Activated gamma-delta T cell (primary cell): ENCODE measurements around the gene BEGAIN.

Source experiments
- DNase-seq: peaks from one replicate; lab custom pipeline; 2025; lab: John Stamatoyannopoulos, UW
- total RNA-seq, 2 donors: gene quantifications; one replicate each; lab custom pipeline; 2026; lab: John Stamatoyannopoulos, UW

The BEGAIN gene
- total RNA-seq, result 0.41 to 0.57 reads per million in 2 donors

- DNase-seq, result no peak
These were observed at the start of gene BEGAIN for GRCh38 chr14:100587086-100587762. BEGAIN (minus strand) TSS chr14:100587417; CDS start chr14:100587290, 127 bp downstream.

GRCh38 chr14:100636559-100636958 lies 49.3 kb upstream of the BEGAIN start:
- DNase-seq, result no peak

- no peak for DNase-seq
These were observed 46.8 kb upstream of the BEGAIN start for GRCh38 chr14:100634026-100634425.

DNA sequence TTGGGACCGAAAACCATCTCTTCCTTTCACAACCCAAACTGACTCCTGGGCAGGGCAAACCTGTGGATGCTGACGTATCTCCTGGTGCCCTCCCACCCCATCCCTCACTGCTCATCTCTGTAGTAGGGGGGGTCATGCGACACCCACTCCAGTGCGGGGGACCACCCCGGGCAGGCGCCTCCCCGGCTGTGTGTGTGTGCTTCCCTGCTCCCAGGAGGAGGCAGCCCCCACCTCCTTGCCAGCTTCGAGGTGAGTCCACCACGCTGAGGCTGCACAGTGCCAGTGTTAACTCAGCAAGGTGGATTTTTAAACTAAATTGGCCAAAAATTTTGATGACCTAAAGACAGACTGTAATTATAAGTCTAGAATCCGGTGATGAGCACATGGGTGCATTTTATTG lies 46.2 kb upstream of the BEGAIN start:
- no peak for DNase-seq

DNA sequence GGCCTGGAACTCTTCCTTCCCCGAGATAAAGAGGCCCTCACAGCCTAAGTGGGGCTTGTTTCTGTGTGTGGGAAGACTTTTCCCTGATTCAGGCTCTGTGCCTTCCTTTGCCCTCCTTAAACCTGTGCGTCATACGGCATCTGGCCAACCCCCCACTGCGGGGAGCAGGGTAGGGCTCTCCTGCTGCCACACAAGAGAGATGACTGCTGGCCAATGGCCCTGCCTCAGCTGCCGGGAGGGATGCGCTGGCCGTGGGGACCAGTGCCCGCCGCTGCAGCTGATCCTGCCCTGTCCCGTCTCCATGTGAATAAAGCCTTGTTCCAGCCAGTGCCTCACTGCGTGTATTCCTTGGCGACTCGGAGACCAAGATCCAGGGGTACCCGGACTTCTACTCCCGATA lies 42.5 kb upstream of the BEGAIN start:
- no peak for DNase-seq

DNA sequence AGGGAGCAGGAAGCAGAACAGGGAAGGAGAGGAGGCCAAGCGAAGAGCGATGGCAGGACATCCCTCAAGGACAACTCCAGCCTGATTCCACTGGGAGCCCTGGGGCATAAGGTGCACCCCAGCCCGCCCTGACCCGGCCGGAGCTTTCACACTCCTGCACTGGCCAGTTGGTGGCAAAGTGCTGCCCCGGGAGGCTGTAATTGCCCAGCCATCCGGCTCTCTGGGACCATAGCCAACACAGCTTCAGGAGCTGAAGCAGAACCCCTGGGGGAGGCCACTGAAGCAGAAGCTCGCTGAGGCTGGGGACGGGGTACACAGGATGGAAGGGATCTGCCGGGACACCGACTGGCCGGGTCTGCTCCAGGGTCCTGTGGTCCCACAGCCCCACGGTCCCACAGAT lies 41.9 kb upstream of the BEGAIN start:
- DNase-seq, result no peak

- no peak for DNase-seq
These were observed 41.0 kb upstream of the BEGAIN start for GRCh38 chr14:100628225-100628624.

DNA sequence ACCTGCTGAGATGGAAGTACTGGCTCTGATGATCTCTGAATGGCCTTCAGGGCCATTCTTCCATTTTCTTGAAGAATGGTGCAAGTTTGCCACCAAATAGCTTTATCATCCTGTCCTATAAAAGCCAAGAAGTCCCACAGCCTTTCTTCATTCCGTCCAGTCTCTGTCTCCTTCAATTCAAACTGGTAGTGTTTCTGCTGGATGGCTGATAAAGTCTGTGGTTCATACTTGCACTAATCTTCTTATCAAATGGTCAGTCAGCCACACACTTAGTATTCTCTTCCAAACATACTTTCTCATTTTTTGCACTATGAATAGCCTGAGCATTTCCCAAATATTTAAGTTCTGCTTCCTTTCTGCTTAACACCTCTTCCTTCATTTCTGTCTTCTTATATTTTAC lies 39.4 kb upstream of the BEGAIN start:
- DNase-seq, result no peak

- DNase-seq, result no peak
These were observed 36.7 kb upstream of the BEGAIN start for GRCh38 chr14:100623961-100624360.

- DNase-seq, result no peak
These were observed 36.3 kb upstream of the BEGAIN start for GRCh38 chr14:100623557-100623956.

- DNase-seq, result no peak
These were observed 35.7 kb upstream of the BEGAIN start for GRCh38 chr14:100622708-100623485.

GRCh38 chr14:100622224-100622623 lies 35.0 kb upstream of the BEGAIN start:
- DNase-seq, result no peak

DNA sequence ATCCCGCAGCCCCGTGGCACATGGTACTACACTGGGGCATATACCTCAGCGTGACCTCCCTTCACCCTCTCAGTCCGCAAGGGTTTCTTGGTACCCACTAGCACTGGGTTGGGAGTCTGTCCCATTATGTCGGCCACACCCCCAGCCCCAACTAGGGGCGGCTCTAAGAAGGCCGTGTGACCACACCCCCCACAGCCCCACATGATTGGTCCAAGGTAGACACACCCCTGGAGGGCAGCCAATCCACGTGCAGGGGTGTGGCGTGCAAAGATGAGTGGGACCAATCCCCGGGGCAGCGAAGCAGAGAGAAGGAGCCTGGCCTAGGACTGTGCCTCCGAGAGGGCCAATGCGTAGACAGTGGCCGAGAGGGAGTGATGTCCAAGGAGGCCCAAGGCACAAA lies 34.6 kb upstream of the BEGAIN start:
- DNase-seq, result no peak

GRCh38 chr14:100620255-100621100 lies 33.3 kb upstream of the BEGAIN start:
- no peak for DNase-seq

DNA sequence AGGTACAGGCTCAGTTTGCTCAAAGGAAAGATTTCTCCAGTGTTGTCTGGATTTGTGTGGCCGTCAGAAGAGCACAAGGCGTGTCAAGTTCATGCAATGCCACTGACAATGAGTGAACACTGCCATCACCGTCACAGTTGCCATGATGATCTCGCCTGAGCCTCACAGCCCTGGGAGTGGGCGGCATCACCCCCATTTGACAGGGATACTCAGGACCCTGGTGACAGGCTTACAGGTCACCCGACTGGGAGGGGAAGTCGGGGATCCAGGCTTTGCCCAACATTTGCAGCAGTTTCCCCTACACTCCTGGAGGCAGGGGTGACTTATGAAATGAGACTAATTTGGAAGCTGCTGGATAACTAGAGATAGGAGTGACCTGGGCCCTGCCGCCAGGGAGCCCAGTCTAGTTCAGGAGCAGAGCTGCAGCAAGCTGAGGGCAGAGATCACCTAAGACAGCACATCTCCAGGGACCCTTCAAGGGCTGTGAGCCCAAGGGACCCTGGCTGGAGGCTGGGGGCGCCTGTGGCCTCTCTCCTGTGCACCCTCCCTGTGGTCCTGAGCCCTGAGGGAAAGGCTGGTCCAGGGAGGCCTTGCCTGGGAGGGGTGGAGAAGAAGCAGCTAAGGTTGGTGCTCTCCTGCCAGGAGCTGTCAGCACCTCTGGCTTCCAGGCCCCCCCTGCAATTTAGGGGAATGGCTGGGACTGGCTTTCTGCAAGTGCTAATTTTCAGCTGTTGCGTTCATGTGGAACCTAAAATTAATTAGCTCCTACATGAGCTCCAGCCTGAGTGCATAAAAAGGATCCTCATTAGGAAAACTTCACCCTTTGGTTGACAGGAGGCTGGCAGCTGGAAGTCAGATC lies 32.4 kb upstream of the BEGAIN start:
- DNase-seq, result no peak

DNA sequence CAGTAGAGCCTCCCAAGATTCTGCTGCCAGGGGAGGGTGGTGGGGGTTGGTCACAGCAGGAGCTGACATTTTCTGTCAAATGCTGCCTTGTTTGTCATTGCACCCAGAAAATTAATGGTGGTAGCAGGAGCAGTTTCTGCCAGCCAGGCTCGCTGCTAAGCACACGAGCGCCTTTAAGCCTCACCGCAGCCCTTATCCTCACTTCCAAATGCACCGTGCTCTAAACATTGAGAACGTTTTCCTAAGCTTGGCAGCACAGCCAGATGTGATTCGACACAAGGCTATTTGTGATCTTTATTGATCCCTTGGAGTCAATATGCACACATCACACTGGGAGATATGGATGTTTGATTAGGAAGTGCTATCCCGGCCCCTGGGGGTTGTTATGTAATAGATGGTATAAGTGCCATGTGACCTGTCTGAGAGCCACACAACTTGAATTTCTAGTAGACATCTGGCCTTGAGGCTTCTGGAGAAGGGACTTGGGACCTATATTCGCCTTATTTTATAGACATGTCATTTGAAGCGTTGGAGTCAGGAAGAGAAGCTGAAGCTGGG lies 31.6 kb upstream of the BEGAIN start:
- no peak for DNase-seq

DNA sequence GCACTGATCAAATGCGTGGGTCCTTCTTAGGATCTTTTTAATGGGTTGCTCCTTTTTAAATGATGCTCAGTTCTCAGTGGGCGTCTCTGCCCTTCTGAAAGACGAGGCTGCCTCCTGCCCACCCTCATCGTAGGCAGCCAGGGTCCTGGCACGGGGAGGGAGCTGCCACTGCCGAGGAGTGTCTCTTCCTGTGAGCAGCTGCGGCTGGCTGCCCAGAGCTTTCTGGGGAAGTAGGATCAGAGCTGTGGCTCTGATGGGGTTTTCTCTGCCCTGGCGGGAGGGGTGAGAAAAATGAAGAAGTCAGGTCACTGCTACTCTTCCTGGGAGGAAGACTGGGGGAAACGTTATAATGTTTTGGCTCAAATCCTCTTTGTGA lies 31.1 kb upstream of the BEGAIN start:
- DNase-seq, result no peak

GRCh38 chr14:100617410-100618317 lies 30.4 kb upstream of the BEGAIN start:
- no peak for DNase-seq

DNA sequence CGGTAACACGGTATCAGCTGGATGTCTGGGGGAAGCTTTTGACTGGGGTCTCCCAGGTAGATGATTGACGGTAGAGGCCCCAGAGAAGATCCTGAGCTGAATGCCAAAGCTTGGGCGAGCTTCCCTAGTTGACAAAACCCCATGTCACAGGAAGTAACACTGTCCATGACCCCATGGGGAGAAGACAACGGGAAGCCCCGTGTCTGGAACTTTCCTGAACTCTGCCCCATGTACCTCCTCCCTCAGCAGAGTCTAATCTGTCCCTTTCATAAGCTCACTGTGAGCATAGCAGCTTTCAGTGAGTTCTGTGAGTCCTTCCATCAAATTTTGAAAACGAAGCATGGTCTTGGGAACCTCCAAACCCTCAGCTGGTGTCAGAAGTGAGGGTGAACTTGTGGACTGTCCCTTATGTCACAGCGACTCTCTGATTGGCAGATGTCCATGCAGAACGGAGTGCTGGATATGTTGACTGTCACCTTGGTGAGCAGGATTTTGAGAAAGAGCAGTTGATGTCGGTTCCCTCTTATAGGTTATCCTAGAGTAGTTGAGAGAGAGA lies 29.7 kb upstream of the BEGAIN start:
- DNase-seq, result no peak
